Germinal center (tissue), 1 donor: ENCODE measurements around the gene RPL36AL.
"Not testable (repeated sequence)": the region's sequence is repeated elsewhere in the genome, so short reads cannot be mapped to it uniquely, and the experiment has no call there.

ENCODE experiments used
- DNase-seq: peaks from one replicate; pipeline ENCODE4 v3.0.0; 2012; ENCODE audit warnings: mixed read lengths, low spot score

RPL36AL gene

DNA sequence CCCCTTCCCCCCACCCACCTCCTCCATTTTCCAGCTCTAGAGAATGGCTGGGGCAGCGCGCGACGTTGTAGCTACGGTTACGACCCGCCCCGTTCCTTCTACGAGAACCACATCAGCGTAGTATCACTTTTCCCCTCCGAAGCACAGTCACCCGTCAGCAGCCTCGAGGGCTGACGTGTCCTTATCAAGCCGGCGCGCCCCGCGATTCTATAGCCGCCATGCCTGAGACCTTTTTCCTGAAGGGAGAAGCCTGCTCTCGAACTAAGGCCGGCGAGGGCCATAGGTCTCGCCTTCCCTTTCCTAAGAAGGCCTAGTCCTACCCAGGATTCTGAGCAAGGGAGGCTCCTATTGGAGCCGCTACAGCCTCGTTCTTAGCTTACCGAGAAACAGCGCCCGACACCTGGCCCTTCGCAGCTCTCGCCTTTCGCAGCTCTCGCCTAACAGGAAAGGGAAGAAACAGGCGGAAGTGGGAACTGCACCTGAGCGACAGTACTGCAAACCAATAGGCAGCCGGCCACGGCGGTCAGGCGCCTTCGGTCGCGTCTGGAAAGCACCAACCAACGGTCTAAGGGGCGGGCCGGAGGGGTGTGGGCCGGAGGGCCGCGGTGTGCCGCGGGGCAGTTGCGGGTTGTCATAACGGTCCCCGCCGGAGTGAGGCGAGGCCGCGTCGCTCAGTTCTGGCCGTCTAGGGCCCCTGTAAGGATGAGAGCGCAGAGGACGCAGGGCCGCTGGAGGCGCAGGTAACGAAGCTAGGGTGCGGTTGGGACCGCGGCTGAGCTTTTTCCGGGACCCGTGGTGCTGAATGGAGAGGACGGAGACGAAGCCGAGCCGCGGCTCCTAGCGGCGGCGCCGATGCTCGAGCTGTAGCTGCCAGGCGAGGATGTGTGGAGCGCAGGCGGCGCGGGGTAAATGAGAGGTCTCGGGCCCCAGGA lies at the start of gene RPL36AL, which contains the start of gene MGAT2:
Gene RPL36AL, minus strand, starts transcription at position 445 of the 932 bp plus-strand sequence. CDS start 1,522 bp downstream, outside the sequence.
Gene MGAT2, plus strand, starts transcription at position 618 of the 932 bp plus-strand sequence. CDS start 470 bp downstream, outside the sequence.
- DNase-seq: peak; percentile 97

DNA sequence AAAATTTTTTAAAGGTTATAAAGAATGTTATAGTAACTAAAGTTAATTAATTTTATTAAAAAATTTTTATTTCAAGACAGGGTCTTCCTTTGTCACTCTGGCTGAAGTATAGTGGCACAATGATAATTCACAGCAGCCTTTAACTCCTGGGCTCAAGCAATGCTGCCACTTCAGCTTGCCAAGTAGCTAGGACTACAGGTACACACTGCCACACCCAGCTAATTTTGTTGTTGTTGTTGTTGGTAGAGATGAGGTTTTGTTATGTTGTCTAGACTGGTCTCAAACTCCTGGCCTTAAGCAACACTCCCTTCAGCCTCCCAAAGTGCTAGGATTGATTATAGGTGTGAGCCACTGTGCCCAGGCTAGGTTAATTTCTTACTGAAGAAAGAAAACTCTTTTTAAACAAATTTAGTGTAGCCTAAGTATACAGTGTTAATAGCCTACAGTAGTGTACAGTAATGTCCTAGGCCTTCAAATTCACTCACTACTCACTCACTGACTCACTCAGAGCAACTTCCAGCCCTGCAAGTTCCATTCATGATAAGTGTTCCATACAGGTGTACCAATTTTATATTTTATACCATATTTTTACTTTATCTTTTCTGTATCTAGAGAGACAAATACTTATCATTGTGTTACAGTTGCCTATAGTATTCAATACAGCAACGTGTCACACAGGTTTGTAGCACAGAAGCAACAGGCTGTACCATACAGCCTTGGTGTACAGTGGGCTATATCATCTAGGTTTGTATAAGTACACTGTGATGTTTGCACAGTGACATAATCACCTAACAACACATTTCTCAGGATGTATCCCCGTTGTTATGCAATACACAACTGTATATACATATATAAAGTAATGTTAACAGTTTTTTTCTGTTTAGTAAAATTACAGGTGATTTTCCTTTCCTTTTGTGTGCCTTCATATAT lies 39.4 kb upstream of the RPL36AL start:
- DNase-seq: no peak

DNA sequence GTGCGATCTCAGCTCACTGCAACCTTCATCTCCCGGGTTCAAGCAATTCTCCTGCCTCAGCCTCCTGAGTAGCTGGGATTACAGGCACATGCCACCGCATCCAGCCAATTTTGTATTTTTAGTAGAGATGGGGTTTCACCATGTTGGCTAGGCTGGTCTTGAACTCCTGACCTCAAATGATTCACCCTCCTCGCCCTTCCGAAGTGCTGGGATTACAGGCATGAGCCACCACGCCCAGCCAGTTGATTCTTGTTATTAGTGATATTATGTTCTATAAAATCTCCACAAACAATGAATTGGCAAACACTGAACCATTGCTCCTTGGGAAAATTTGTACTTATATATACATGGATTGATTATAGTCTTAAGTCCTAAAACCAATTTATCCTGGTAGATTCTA lies 37.1 kb upstream of the RPL36AL start:
- not testable (repeated sequence) for DNase-seq

DNA sequence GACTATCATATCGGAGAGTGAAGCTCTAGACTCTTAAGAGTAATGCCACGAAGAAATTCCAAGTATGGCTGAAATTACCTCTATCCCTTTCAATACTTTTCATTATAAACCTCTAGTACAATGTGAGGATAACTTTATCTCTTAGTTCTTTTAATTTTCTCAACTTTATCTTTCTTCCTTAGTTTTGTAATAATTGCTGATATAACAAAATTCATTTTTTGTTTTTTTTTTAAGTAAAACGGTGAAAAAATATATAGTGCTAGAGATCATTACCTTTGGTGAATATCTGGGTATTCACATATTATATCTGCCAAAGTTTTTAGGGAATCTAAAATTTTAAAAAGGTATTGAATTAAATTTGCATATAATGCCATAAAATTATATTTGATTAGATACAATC lies 34.1 kb upstream of the RPL36AL start:
- DNase-seq: no peak

DNA sequence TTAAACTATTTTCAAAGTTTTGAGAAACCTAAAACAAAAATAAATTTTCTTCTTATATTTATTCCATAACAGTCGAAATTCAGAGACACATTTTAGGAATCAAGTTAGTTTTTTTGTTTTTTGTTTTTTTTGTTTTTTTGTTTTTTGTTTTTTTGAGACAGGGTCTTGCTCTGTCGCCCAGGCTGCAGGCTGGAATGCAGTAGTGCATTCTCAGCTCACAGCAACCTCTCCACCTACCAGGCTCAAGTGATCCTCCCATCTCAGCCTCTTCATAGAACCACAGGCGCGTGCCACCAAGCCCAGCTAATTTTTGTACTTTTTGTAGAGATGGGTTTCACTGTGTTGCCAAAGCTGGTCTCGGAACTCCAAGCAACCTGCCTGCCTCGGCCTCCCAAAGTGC lies 33.1 kb upstream of the RPL36AL start:
- DNase-seq: no peak

DNA sequence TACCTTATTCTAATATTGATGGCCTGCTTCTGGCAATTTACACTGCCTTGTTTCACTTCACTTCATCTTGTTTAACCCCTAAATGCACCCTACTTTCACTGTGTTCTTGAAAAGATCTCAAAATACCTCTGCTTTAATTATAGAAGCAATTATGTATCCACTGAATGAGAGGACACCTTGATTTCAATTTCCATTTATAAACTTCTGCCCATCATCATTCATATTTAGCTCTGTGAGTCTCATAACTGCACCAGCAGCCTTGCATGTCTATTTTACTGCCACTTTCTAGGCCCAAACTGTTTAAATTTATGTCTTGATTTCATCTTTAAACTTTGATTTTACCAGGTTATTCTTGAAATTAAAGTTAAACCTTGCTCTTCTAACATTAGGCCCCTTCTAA lies 21.7 kb upstream of the RPL36AL start:
- no peak for DNase-seq

DNA sequence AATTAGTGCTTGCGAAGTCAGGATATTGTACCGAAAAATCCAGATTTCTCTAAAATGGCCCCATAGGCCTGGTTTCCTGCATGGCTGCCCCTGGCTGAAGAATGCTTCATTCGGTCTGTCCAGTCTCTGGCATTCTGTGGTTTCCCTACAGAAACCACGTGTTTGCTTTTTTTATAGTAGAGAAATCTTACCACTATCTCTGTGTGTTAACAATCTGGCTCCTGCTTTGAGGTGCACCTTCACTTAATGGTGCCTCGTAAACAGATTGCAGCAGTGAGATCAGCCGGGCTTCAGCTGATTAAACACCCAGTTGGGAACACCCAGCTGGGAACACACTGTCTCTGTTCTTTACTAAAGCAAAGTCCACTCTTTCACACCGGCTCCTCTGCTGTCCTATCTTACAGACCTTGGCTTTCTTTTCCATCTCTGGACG lies 21.3 kb upstream of the RPL36AL start:
- no peak for DNase-seq

DNA sequence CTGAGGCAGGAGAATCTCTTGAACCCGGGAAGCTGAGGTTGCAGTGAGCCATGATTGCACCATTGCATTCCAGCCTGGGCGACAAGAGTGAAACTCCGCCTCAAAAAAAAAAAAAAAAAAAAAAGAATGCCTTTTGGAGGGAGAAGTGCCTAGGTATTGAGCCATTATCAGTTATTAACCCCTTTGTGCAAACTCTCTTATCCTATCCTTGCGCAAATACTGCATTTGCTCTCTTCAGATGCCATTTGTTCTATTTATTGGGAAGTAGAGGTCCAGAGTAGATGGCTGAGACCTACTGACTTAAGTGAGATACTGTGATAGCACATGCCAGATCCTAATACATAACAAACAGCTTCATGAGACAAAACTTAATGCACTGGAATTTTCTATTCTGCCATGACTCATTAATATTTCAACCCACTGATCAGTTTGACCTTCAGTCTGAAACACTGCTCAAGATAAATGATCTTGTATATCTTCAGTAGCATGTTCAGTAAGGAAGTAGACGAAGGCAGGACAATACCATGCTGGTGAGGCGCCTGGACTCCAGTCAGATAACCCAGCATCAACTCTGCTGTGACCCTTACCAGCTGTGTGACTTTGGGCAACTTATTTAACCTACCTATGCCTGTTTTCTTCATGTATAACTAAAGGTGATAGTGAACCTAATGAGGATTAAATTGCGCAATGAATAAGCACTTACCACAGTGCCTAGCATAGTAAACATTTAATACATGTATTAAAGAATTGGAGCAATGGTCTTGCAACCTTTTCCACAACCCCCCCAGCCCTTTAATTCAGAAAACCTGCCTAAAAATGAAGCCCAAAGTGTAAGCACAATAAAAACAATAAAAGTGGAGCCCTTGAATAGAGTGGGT lies 20.4 kb upstream of the RPL36AL start:
- no peak for DNase-seq

DNA sequence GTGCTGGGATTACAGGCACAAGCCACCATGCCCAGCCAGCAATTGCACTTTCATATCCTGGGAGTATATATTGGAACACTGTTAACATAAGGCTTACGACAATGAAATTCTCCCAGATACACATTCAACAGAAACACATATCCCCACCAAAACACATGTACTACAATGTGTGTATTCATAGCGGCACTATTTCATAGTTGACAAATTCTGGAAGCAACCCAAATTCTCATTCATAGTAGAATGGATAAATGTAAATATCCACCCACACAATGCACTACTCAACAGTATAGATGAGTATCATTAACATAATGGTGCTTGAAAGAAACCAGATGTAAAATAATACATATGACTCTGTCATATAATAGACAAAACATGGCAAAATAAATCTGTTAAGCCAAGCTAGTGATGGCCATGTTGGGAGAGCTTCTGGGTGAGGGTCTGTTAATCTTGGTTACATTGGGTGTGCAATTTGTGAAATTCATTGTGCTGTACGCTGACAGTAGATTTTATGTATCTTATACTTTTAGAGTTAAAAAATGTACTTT lies 17.2 kb upstream of the RPL36AL start:
- DNase-seq: no peak

DNA sequence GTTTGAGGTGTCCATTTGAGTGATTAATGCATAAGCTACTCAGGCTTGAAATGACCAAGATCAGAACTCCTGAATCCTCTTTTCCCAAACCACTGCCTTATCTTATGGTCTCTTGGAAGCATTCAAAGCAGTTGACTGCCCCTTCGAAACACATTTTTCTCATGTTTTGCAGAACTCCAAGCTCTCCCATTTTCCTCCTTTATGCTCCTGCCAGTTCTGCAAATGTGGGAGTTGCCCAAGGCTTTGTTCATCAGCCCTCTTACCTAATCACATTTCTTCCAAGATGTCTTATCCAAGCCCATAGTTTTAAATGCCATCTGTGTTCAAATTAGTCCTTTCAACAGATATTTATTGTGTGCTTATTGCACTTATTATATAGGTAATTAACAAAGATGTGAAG lies 16.4 kb upstream of the RPL36AL start:
- DNase-seq: no peak

DNA sequence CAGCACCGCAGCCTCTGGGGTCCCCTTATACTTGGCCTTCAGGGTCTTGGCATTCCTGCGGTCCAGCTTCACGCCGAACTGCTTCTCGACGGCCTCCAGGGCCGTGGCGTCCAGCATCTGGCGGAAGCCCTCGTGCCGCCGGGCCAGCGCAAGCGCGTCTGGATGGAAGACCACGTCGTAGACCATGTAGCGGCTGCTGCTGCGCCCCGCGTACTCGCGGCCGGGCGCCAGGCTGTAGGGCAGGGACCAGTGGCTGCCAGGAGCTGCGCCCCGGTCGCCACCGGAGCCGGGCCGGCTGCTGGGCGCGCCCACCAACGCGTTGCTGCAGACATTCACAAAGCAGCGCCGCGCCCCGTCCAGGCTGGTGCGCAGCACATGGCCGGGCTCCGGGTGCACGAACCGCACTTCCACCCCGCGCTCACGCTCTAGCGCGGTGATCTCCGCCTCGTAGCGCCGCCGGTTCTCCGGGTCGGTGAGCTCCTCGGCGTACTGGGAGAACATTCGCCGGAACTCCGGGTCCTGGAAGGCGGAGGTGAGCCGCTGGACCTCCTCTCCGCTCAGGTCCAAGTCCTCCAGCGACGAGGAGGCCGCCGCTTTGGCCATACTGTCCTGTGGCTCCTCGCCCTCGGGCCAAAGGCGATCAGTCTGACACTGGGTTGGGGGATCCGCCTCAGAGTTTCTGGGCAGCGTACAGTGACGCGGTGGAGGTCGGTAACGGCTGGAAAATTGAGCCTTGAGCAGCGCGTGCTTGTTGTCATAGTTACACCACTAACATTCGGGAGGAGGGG lies 14.3 kb upstream of the RPL36AL start, which contains the start of gene DNAAF2:
Gene DNAAF2, minus strand, starts transcription at position 698 of the 788 bp plus-strand sequence. Its CDS starts 95 bp downstream, at position 603.
- DNase-seq: peak; percentile 77

DNA sequence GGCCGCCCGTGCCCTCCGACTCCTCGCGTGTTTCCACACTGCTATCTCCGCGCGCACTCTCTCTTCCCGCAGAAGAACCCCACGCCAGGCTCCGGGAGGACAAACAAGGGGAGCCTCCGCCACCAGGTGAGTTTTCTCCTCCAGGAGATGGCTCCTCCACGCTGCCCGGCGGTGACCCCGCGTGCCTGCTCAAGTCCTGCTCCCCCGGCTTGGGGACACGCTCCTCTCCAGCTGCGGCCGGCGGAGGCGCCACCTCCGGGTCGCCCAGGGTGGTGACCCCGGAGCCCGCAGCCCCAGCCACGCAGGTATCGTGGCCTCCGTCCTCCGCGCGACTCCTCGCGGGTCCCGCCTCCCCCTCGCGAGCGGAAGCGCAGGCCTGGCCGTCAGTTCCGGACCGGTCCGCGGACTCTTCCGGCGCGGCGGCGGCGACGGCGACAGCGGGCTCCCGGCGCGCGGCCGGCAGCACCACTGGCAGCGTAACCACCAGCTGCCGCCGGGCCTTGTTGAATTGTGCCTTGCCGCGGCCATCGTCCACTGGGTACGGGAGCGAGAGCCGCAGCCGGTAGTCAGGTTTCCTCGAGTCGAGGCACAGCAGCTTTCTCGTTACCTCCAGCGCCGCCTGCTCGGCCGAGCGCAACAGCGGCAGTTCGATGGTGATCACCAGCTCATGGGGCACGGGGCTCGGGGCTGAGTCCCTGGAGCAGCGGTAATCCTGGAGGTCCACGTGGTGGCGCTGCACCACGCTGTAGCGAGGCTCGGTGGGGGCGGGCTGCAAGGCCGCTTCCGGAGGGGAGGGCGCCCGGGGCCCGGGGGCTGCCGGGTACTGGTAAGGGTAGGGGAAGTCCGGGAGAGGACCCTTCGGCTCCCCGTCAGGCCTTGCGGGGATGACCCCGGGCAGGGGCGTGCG lies 13.5 kb upstream of the RPL36AL start:
- peak; percentile 91 for DNase-seq

DNA sequence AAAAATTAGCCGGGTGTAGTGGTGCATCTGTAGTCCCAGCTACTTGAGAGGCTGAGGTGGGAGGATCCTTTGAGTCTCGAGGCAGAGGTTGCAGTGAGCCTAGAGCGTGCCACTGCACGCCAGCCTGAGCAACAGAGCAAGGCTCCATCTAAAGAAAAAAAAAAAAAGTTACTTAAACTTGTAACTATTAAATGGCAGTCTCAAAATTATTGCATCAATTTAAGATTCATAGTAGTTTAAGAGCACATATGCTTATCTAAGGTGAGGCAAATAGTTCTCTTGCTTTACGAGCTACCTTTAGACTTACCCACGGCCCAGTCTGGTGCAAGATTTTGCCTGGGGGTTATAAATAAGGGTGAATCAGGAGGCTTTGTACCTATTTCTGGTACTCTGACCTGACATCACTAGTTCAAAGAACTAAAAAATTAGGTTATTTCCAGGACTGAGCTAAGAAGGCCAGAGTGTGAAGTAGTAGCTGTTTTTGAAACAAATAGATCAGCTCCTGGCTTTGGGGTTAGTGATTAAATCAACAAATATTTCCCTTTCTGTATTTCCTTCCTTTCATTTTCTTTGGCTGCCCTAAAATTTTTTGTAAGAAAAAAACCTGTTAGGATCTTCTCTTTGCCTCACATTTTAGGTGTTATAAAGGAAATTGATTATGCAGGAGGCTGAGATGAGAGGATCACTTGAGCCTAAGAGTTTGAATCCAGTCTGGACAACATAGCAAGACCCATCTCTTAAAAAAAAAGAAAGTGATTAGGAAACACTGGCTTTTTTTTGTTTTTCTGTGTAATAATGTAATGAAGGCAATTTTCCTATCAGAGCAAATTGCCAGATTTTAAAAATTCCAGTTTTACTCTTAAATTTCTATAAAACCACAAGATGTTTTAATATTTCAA lies 3.8 kb upstream of the RPL36AL start:
- no peak for DNase-seq

DNA sequence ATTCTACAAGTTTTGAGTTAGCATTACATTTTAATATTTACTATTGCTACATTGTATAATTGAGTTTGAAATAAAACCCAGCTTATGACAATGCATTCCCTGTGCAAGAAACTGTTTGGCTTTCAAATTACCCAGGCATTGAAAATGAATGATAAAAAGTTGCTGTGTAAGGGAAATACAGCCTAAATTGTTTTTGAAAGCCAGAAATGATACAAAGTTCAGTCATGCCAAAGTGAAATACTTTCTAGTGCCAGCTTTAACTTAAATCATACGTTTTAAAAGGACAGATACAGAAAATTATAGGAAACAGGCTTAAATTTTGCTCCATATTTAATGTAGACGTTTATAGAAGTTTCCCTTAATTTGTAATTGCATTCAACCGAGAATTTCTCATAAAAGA lies 3.0 kb upstream of the RPL36AL start:
- DNase-seq: no peak

DNA sequence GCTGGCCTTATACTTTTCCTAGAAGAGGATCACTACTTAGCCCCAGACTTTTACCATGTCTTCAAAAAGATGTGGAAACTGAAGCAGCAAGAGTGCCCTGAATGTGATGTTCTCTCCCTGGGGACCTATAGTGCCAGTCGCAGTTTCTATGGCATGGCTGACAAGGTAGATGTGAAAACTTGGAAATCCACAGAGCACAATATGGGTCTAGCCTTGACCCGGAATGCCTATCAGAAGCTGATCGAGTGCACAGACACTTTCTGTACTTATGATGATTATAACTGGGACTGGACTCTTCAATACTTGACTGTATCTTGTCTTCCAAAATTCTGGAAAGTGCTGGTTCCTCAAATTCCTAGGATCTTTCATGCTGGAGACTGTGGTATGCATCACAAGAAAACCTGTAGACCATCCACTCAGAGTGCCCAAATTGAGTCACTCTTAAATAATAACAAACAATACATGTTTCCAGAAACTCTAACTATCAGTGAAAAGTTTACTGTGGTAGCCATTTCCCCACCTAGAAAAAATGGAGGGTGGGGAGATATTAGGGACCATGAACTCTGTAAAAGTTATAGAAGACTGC lies 1.7 kb upstream of the RPL36AL start:
- DNase-seq: no peak

DNA sequence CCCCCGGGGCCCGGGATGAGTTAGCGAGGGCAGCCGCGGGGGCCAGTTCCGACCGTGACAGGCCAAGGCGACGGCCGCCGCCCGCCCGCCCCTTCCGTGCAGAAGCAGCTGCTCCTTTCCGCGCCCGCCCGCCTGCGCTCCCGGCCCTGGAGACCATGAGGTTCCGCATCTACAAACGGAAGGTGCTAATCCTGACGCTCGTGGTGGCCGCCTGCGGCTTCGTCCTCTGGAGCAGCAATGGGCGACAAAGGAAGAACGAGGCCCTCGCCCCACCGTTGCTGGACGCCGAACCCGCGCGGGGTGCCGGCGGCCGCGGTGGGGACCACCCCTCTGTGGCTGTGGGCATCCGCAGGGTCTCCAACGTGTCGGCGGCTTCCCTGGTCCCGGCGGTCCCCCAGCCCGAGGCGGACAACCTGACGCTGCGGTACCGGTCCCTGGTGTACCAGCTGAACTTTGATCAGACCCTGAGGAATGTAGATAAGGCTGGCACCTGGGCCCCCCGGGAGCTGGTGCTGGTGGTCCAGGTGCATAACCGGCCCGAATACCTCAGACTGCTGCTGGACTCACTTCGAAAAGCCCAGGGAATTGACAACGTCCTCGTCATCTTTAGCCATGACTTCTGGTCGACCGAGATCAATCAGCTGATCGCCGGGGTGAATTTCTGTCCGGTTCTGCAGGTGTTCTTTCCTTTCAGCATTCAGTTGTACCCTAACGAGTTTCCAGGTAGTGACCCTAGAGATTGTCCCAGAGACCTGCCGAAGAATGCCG lies 872 bp upstream of the RPL36AL start:
- DNase-seq: peak; percentile 55

DNA sequence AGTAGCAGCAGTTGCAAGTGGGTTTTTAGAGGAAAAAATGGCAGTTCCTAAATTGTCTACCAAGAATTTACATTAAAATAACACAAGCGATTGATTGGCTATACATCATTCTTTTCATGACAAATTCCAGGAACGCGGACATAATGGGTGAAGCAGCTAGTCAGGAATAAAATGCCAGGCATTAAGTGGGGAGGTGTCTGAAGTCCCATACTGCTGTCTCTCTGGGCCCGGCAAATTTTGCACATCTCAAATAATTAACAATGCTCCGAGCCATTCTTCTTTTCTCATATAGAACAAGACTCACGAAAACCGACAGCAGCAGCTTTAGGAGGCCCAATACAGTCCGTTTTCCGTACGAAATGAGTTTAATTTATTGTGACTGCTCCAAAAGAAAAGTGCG lies 696 bp downstream of the RPL36AL start:
- DNase-seq: no peak
